SU-DHL-6 (cell line): ENCODE results near the gene LSR.

Experiments used
- H2AFZ ChIP-seq: fragments of 200-600 bp; sonication (generic); 2 replicates; pipeline ENCODE4 v1.6.1; 2014; ENCODE audit warnings: low read depth, mild to moderate bottlenecking, moderate library complexity, mixed read lengths, antibody characterized with exemption, low read length; ENCODE audit not compliant: severe bottlenecking
- H3F3A ChIP-seq: fragments of 200-600 bp; shearing (Covaris generic); 2 replicates; pipeline ENCODE4 v1.6.0; 2016; ENCODE audit warnings: antibody characterized with exemption, mild to moderate bottlenecking; ENCODE audit not compliant: insufficient read depth
- H3K27ac ChIP-seq: fragments of 200-600 bp; sonication (generic); 2 replicates; pipeline ENCODE4 v1.5.1; 2016; ENCODE audit warnings: low read depth, mild to moderate bottlenecking, low read length, moderate library complexity, mixed read lengths
- H3K27me3 ChIP-seq: fragments of 200-600 bp; sonication (generic), shearing (Covaris generic); 2 replicates; pipeline ENCODE4 v1.6.0; 2014; ENCODE audit warnings: mild to moderate bottlenecking, low read length
- H3K36me3 ChIP-seq: fragments of 200-600 bp; sonication (generic); 2 replicates; pipeline ENCODE4 v1.6.1; 2014; ENCODE audit warnings: mild to moderate bottlenecking, low read length, mixed read lengths
- H3K4me2 ChIP-seq: fragments of 300-600, 200-600 bp; shearing (Covaris generic), sonication (generic); 2 replicates; pipeline ENCODE4 v1.6.0; 2014; ENCODE audit warnings: low read length, low read depth, mild to moderate bottlenecking; ENCODE audit not compliant: poor library complexity, severe bottlenecking
- H3K4me3 ChIP-seq: fragments of 200-600 bp; sonication (generic); 2 replicates; pipeline ENCODE4 v1.5.1; 2014; ENCODE audit warnings: antibody characterized with exemption, low read length, mild to moderate bottlenecking, mixed read lengths; ENCODE audit not compliant: insufficient read depth, poor library complexity, severe bottlenecking
- H3K79me2 ChIP-seq: fragments of 200-600 bp; sonication (generic); 2 replicates; pipeline ENCODE4 v1.6.1; 2014; ENCODE audit warnings: mild to moderate bottlenecking, low read length, moderate library complexity; ENCODE audit not compliant: insufficient read depth
- H3K9ac ChIP-seq: fragments of 200-600 bp; sonication (generic); 2 replicates; pipeline ENCODE4 v1.7.0; 2014; ENCODE audit warnings: mild to moderate bottlenecking, low read length
- H3K9me2 ChIP-seq: fragments of 200-600 bp; sonication (generic); replicated peaks from 2 replicates; pipeline ENCODE4 v1.6.1; 2014; ENCODE audit warnings: low read length; ENCODE audit not compliant: insufficient read depth
- H3K9me3 ChIP-seq: fragments of 200-600 bp; sonication (generic); 2 replicates; pipeline ENCODE4 v1.6.1; 2014; ENCODE audit warnings: low read length, mixed read lengths; ENCODE audit not compliant: insufficient read depth
- H4K20me1 ChIP-seq: fragments of 200-600 bp; sonication (generic); 2 replicates; pipeline ENCODE4 v1.6.1; 2014; ENCODE audit warnings: low read depth, mild to moderate bottlenecking, antibody characterized with exemption, low read length, moderate library complexity, mixed read lengths
- CTCF ChIP-seq: fragments of 200-600 bp; sonication (generic); IDR thresholded peaks from one replicate; pipeline ENCODE4 v1.5.1; 2017; ENCODE audit warnings: antibody characterized with exemption, mild to moderate bottlenecking, low read length, moderate library complexity; ENCODE audit not compliant: insufficient read depth, poor library complexity, severe bottlenecking
- EZH2phosphoT487 ChIP-seq: fragments of 200-600 bp; sonication (generic), shearing (Covaris generic); conservative IDR thresholded peaks from 2 replicates; pipeline ENCODE4 v1.6.1; 2018; ENCODE audit warnings: mild to moderate bottlenecking, antibody characterized with exemption, low read length, moderate library complexity, mixed read lengths

LSR gene

GRCh38 chr19:35248310-35249145 is at the start of gene LSR:
Gene LSR, plus strand, starts transcription at chr19:35249002. Its CDS starts 21 bp downstream, at chr19:35249023.
- H3F3A ChIP-seq, result peaks cover 16% of the 10 kb centered on the region
- TF ChIP-seq EZH2phosphoT487 (no peak), CTCF (no peak)
- H3K9ac ChIP-seq, result peak within 1 kb of the TSS; percentile 85
- peak within 1 kb of the TSS; percentile 74 for H2AFZ ChIP-seq
- peak within 1 kb of the TSS; percentile 85 for H3K4me3 ChIP-seq
- H3K27me3 ChIP-seq, result no peaks in the 10 kb centered on the region
- H3K27ac ChIP-seq, result peak within 1 kb of the TSS; percentile 79
- H3K4me2 ChIP-seq, result peak within 1 kb of the TSS; percentile 59
- H3K36me3 ChIP-seq, result no peaks in the 10 kb centered on the region
- H4K20me1 ChIP-seq, result no peaks in the 10 kb centered on the region
- H3K9me3 ChIP-seq, result no peaks in the 10 kb centered on the region
- H3K9me2 ChIP-seq, result no peaks in the 10 kb centered on the region
- H3K79me2 ChIP-seq, result peaks cover 16% of the 10 kb centered on the region; the same call in 1 of the 2 replicates

- Histone ChIP-seq H3K27me3 (no peaks in the 10 kb centered on the region), H3K9me3 (no peaks in the 10 kb centered on the region), H3K27ac (no peak overlapping the region), H3K9ac (no peak overlapping the region), H3K4me2 (no peak overlapping the region), H3K4me3 (no peak overlapping the region), H3K36me3 (no peaks in the 10 kb centered on the region), H4K20me1 (no peaks in the 10 kb centered on the region), H3K79me2 (no peaks in the 10 kb centered on the region), H3K9me2 (no peaks in the 10 kb centered on the region), H2AFZ (no peak overlapping the region), H3F3A (no peaks in the 10 kb centered on the region)
- TF ChIP-seq CTCF (no peak), EZH2phosphoT487 (no peak)
These were observed 49.3 kb upstream of the LSR start for GRCh38 chr19:35199481-35199880.

GRCh38 chr19:35202722-35203688 is 45.8 kb upstream of the LSR start:
- Histone ChIP-seq H3K4me3 (no peak overlapping the region), H3F3A (peaks cover 23% of the 10 kb centered on the region), H3K4me2 (no peak overlapping the region), H3K9me2 (no peaks in the 10 kb centered on the region), H3K27me3 (no peaks in the 10 kb centered on the region), H3K9me3 (no peaks in the 10 kb centered on the region), H3K79me2 (no peaks in the 10 kb centered on the region), H2AFZ (no peak overlapping the region), H3K36me3 (no peaks in the 10 kb centered on the region), H3K9ac (no peak overlapping the region), H4K20me1 (no peaks in the 10 kb centered on the region), H3K27ac (no peak overlapping the region)
- TF ChIP-seq EZH2phosphoT487, result no peak
- no peak for TF ChIP-seq CTCF
